HL-60 (cell line): ENCODE measurements around the gene TRAPPC3L.

Source experiments
- DNase-seq, 2 experiments: peaks; one replicate each; pipeline ENCODE4 v3.0.0-alpha.2; 2010 to 2020; ENCODE audit warnings: low read depth in 1 of 2, low spot score in 1 of 2
- H3K27ac ChIP-seq: fragments of 250-450 bp; sonication (Bioruptor Pico); replicated peaks from 2 replicates; pipeline ENCODE4 v1.5.1; 2020; ENCODE audit warnings: mild to moderate bottlenecking, moderate library complexity
- H3K27me3 ChIP-seq: fragments of 250-450 bp; sonication (Bioruptor Pico); 2 replicates; pipeline ENCODE4 v1.5.1; 2021; ENCODE audit warnings: mild to moderate bottlenecking, moderate library complexity; ENCODE audit not compliant: insufficient read depth, poor library complexity, severe bottlenecking
- H3K4me3 ChIP-seq: replicated peaks from 2 replicates; pipeline ENCODE4 v1.5.1; 2011; ENCODE audit warnings: mild to moderate bottlenecking, control low read depth, low read length; ENCODE audit not compliant: insufficient read depth
- GABPA ChIP-seq: IDR thresholded peaks from 2 replicates; pipeline ENCODE4 v1.6.1; 2012; ENCODE audit warnings: low read depth
- POLR2AphosphoS5 ChIP-seq: IDR thresholded peaks from 2 replicates; pipeline ENCODE4 v1.6.1; 2012; ENCODE audit warnings: low read depth
- SPI1 ChIP-seq: IDR thresholded peaks from 2 replicates; pipeline ENCODE4 v1.6.1; 2012; ENCODE audit warnings: low read depth, mild to moderate bottlenecking, borderline replicate concordance
- long read RNA-seq: library from polyadenylated mRNA; unstranded; transcript quantifications from one replicate; pipeline ENCODE4 v2.0.0, GENCODE V29; 2020
- TF ChIP-seq, protein P1 (sequence below): IDR thresholded peaks from one replicate; pipeline ENCODE4 v1.5.1; 2011; ENCODE audit warnings: low read length, control low read depth, inconsistent platforms; ENCODE audit not compliant: insufficient read depth
- TF ChIP-seq, protein P2 (sequence below): IDR thresholded peaks from 2 replicates; pipeline ENCODE4 v1.6.1; 2012; ENCODE audit warnings: low read depth; ENCODE audit not compliant: insufficient replicate concordance

TRAPPC3L gene
- long read RNA-seq = 0 reads

DNA sequence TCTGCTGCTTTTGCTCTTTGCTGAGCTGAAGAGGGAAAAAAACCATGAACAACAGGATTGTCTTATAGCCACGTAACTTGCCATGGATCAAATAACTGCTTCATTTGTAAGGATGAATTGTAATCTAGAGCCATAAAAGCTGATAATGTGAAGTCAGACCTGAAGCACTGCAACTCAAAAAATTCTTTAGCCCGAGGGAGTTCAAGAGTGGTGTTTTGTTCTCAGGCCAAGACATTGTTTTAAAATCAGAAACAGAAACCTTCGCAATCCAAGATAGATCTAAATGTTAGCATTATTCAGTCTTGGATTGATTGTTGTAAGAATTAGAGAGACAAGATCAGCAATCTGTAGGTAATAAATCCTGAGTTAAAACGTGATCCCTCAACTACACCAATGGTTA is at the start of gene TRAPPC3L:
TSS of gene TRAPPC3L (minus strand) at position 34 of the 400 bp plus-strand sequence. CDS start 170 bp downstream, outside the sequence.
- no peak for TF ChIP-seq GABPA
- TF ChIP-seq, protein P1, sequence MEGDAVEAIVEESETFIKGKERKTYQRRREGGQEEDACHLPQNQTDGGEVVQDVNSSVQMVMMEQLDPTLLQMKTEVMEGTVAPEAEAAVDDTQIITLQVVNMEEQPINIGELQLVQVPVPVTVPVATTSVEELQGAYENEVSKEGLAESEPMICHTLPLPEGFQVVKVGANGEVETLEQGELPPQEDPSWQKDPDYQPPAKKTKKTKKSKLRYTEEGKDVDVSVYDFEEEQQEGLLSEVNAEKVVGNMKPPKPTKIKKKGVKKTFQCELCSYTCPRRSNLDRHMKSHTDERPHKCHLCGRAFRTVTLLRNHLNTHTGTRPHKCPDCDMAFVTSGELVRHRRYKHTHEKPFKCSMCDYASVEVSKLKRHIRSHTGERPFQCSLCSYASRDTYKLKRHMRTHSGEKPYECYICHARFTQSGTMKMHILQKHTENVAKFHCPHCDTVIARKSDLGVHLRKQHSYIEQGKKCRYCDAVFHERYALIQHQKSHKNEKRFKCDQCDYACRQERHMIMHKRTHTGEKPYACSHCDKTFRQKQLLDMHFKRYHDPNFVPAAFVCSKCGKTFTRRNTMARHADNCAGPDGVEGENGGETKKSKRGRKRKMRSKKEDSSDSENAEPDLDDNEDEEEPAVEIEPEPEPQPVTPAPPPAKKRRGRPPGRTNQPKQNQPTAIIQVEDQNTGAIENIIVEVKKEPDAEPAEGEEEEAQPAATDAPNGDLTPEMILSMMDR = no peak
- TF ChIP-seq SPI1 = no peak
- TF ChIP-seq POLR2AphosphoS5 = no peak
- TF ChIP-seq, protein P2, sequence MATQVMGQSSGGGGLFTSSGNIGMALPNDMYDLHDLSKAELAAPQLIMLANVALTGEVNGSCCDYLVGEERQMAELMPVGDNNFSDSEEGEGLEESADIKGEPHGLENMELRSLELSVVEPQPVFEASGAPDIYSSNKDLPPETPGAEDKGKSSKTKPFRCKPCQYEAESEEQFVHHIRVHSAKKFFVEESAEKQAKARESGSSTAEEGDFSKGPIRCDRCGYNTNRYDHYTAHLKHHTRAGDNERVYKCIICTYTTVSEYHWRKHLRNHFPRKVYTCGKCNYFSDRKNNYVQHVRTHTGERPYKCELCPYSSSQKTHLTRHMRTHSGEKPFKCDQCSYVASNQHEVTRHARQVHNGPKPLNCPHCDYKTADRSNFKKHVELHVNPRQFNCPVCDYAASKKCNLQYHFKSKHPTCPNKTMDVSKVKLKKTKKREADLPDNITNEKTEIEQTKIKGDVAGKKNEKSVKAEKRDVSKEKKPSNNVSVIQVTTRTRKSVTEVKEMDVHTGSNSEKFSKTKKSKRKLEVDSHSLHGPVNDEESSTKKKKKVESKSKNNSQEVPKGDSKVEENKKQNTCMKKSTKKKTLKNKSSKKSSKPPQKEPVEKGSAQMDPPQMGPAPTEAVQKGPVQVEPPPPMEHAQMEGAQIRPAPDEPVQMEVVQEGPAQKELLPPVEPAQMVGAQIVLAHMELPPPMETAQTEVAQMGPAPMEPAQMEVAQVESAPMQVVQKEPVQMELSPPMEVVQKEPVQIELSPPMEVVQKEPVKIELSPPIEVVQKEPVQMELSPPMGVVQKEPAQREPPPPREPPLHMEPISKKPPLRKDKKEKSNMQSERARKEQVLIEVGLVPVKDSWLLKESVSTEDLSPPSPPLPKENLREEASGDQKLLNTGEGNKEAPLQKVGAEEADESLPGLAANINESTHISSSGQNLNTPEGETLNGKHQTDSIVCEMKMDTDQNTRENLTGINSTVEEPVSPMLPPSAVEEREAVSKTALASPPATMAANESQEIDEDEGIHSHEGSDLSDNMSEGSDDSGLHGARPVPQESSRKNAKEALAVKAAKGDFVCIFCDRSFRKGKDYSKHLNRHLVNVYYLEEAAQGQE = no peak
- no peak for DNase-seq
- H3K27me3 ChIP-seq = no peaks in the 10 kb centered on the region
- no peak within 1 kb of the TSS for H3K27ac ChIP-seq
- no peak within 1 kb of the TSS for H3K4me3 ChIP-seq

DNA sequence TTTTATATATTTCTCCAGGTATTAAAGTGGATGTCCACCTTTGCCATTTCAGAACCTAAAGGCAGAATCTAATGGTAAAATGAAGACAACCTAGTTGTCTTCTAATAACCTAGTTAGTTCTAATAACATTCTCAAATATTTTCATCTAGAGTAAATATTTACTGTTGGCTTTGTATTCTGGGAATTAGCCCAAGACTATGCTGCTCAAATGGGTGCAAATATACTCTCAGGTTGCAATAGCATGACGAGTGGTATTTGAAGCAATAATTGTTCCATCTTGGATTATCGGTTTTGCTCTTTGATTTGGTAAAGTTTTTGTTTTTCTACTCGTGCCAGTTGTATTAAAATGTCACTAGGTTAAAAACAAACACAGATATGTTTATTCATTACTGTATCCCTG is 49.8 kb upstream of the TRAPPC3L start:
- Histone ChIP-seq H3K4me3 (no peak overlapping the region), H3K27me3 (no peaks in the 10 kb centered on the region), H3K27ac (no peak overlapping the region)
- TF ChIP-seq POLR2AphosphoS5 = no peak
- no peak for TF ChIP-seq SPI1
- no peak for TF ChIP-seq GABPA
- TF ChIP-seq, protein P2 = no peak
- no peak for DNase-seq

DNA sequence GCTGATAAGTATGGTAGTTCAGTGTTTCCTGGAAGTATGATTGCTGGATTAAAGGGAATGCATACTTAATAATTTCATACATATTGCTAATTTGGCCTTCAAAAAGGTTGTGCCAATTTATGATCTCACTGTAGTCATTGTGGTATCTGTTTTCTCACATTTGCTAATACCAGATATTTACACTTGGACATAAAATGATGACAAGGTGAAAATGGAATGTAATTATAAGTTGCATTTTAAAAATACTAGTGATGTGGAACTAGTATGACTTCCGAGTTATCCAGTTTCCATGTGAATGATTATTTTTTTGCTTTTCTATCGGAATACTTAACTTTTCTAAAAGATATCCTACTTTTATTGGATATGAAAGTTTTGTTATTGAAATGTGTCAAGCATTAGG is 41.3 kb upstream of the TRAPPC3L start:
- DNase-seq = no peak
- H3K27me3 ChIP-seq = no peaks in the 10 kb centered on the region
- H3K27ac ChIP-seq = no peak overlapping the region
- H3K4me3 ChIP-seq = no peak overlapping the region
- TF ChIP-seq, protein P2 = no peak
- no peak for TF ChIP-seq SPI1
- TF ChIP-seq, protein P1 = no peak
- TF ChIP-seq POLR2AphosphoS5 = no peak
- no peak for TF ChIP-seq GABPA
